Glutamatergic neuron (in vitro differentiated cells): ENCODE results near the gene CDIP1. TPM values are rescaled to one million over a fixed set of nuclear protein-coding genes. Genes with fewer than 3 reads are reported as not detected.

ENCODE experiments used
- DNase-seq: peaks from one replicate; pipeline ENCODE4 v3.0.0; 2022
- H3K27ac Mint-ChIP-seq: one replicate; pipeline ENCODE4 v1.8.0; 2020; ENCODE audit warnings: mild to moderate bottlenecking, mixed read lengths, inconsistent platforms; ENCODE audit not compliant: unreplicated experiment
- H3K27me3 Mint-ChIP-seq: one replicate; pipeline ENCODE4 v1.8.0; 2020; ENCODE audit warnings: mild to moderate bottlenecking, moderate library complexity, mixed read lengths, inconsistent platforms; ENCODE audit not compliant: unreplicated experiment
- H3K36me3 Mint-ChIP-seq: one replicate; pipeline ENCODE4 v1.8.0; 2020; ENCODE audit warnings: mild to moderate bottlenecking, mixed read lengths, inconsistent platforms; ENCODE audit not compliant: unreplicated experiment
- H3K4me1 Mint-ChIP-seq: one replicate; pipeline ENCODE4 v1.8.0; 2020; ENCODE audit warnings: mild to moderate bottlenecking, low read depth, mixed read lengths, inconsistent platforms; ENCODE audit not compliant: unreplicated experiment
- H3K4me3 Mint-ChIP-seq: one replicate; pipeline ENCODE4 v1.8.0; 2020; ENCODE audit warnings: mild to moderate bottlenecking, mixed read lengths, inconsistent platforms; ENCODE audit not compliant: unreplicated experiment
- H3K9me3 Mint-ChIP-seq: one replicate; pipeline ENCODE4 v1.8.0; 2020; ENCODE audit warnings: mild to moderate bottlenecking, moderate library complexity, mixed read lengths, inconsistent platforms; ENCODE audit not compliant: unreplicated experiment
- CTCF ChIP-seq: fragments of 200-600 bp; sonication (generic); IDR thresholded peaks from one replicate; pipeline ENCODE4 v1.5.0; 2021; ENCODE audit not compliant: partially characterized antibody, unreplicated experiment
- total RNA-seq: library from RNA; stranded (reverse); fragmentation: NEBNext Ultra II Directional; extraction: Animal tissue kit (Norgen Biotek cat#: 25700); gene quantifications from one replicate; pipeline ENCODE4 v1.2.1, GENCODE V29; 2021; ENCODE audit not compliant: unreplicated experiment

CDIP1 gene
- total RNA-seq, 1 donor from 2014 or later = 51.6 TPM

GRCh38 chr16:4498546-4499195 lies 39.9 kb downstream of the CDIP1 start:
- no peak for TF ChIP-seq CTCF
- no peaks in the 10 kb centered on the region for H3K27me3 Mint-ChIP-seq
- no peaks in the 10 kb centered on the region for H3K36me3 Mint-ChIP-seq
- H3K9me3 Mint-ChIP-seq = no peaks in the 10 kb centered on the region
- H3K4me3 Mint-ChIP-seq = no peak overlapping the region
- H3K27ac Mint-ChIP-seq = no peak overlapping the region
- no peak for DNase-seq
- peaks cover 35% of the 10 kb centered on the region for H3K4me1 Mint-ChIP-seq

GRCh38 chr16:4496305-4496704 lies 42.3 kb downstream of the CDIP1 start:
- H3K4me1 Mint-ChIP-seq = peaks cover 26% of the 10 kb centered on the region
- H3K9me3 Mint-ChIP-seq = no peaks in the 10 kb centered on the region
- no peak overlapping the region for H3K4me3 Mint-ChIP-seq
- H3K36me3 Mint-ChIP-seq = peaks cover 5% of the 10 kb centered on the region
- no peak overlapping the region for H3K27ac Mint-ChIP-seq
- DNase-seq = no peak
- TF ChIP-seq CTCF = no peak
- H3K27me3 Mint-ChIP-seq = peaks cover 2% of the 10 kb centered on the region

DNA sequence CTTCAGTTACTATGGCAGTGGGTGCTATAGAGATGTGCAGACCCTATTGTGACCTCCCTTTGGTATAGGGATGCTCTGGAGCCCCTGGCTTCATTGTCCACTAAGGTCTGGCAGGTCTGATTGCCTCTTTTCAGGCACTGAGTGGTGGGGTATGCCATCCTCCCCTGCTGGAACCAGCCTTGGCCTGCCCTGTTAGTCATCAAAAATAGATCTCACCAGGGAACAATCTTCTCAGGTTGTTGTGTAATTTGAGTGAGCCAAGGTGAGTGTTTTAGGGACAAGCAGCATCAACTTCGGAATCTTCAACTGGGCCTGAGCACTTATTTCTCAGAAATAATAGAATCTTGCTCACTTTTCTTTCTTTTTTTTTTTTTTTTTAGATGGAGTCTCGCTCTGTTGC lies 42.8 kb downstream of the CDIP1 start:
- no peaks in the 10 kb centered on the region for H3K9me3 Mint-ChIP-seq
- peaks cover 5% of the 10 kb centered on the region for H3K36me3 Mint-ChIP-seq
- H3K4me1 Mint-ChIP-seq = peaks cover 24% of the 10 kb centered on the region
- H3K27me3 Mint-ChIP-seq = peaks cover 2% of the 10 kb centered on the region
- no peak overlapping the region for H3K27ac Mint-ChIP-seq
- no peak for DNase-seq
- no peak overlapping the region for H3K4me3 Mint-ChIP-seq
- no peak for TF ChIP-seq CTCF

GRCh38 chr16:4494746-4495490 lies 43.7 kb downstream of the CDIP1 start:
- H3K27ac Mint-ChIP-seq = no peak overlapping the region
- peaks cover 17% of the 10 kb centered on the region for H3K4me1 Mint-ChIP-seq
- H3K36me3 Mint-ChIP-seq = peaks cover 5% of the 10 kb centered on the region
- H3K27me3 Mint-ChIP-seq = peaks cover 2% of the 10 kb centered on the region
- TF ChIP-seq CTCF = no peak
- no peak for DNase-seq
- H3K4me3 Mint-ChIP-seq = no peak overlapping the region
- no peaks in the 10 kb centered on the region for H3K9me3 Mint-ChIP-seq

GRCh38 chr16:4491898-4492297 lies 46.7 kb downstream of the CDIP1 start:
- peaks cover 5% of the 10 kb centered on the region for H3K36me3 Mint-ChIP-seq
- H3K27ac Mint-ChIP-seq = no peak overlapping the region

More at GRCh38 chr16:4491898-4492297, 46.7 kb downstream of the CDIP1 start:
- TF ChIP-seq CTCF = no peak
- Mint-ChIP-seq H3K9me3 (no peaks in the 10 kb centered on the region), H3K4me1 (no peaks in the 10 kb centered on the region), H3K27me3 (peaks cover 4% of the 10 kb centered on the region), H3K4me3 (no peak overlapping the region)
- no peak for DNase-seq
